ENCODE measurements around the gene CAPN3. TPM values are rescaled to one million over a fixed set of nuclear protein-coding genes. Genes with fewer than 3 reads are reported as not detected.

Gene CAPN3
- total RNA-seq, 3 donors from 2014 or later, result 12.5 to 27.1 (median 15.4) TPM

DNA sequence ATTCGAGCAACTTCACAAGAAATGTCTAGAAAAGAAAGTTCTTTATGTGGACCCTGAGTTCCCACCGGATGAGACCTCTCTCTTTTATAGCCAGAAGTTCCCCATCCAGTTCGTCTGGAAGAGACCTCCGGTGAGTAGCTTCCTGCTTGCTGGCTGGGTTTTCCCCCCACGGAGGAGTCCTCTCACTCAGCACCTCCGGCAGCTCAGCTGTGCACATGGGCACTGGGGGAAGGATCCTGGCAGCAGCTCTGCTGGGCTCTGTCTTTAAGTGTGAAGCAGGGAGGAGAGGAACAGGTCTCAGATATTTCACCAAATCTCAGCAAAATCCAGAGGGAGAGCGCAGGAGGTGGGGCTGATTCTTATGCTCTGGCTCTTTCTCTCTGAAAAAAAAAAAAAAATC, 684 bp downstream of the CAPN3 start:
- no peak for DNase-seq (ENCODE audit: low spot score in 2 of 2)
- no peak overlapping the region for H3K27ac ChIP-seq
- H3K4me1 ChIP-seq, result no peaks in the 10 kb centered on the region
- no peaks in the 10 kb centered on the region for H3K27me3 ChIP-seq
- no peak overlapping the region for H3K4me3 ChIP-seq
- no peaks in the 10 kb centered on the region for H3K36me3 ChIP-seq
- intact Hi-C loops (cut with DNase I; ENCODE audit: low total_unique reads), result no loop called here
- no peaks in the 10 kb centered on the region for H3K9me3 ChIP-seq
- TF ChIP-seq POLR2A (IDR thresholded peaks at IDR 0.05), result no peak
- no peak for TF ChIP-seq POLR2AphosphoS5 (IDR thresholded peaks at IDR 0.05)
- TF ChIP-seq, protein P1, sequence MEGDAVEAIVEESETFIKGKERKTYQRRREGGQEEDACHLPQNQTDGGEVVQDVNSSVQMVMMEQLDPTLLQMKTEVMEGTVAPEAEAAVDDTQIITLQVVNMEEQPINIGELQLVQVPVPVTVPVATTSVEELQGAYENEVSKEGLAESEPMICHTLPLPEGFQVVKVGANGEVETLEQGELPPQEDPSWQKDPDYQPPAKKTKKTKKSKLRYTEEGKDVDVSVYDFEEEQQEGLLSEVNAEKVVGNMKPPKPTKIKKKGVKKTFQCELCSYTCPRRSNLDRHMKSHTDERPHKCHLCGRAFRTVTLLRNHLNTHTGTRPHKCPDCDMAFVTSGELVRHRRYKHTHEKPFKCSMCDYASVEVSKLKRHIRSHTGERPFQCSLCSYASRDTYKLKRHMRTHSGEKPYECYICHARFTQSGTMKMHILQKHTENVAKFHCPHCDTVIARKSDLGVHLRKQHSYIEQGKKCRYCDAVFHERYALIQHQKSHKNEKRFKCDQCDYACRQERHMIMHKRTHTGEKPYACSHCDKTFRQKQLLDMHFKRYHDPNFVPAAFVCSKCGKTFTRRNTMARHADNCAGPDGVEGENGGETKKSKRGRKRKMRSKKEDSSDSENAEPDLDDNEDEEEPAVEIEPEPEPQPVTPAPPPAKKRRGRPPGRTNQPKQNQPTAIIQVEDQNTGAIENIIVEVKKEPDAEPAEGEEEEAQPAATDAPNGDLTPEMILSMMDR (IDR thresholded peaks at IDR 0.05), result no peak

DNA sequence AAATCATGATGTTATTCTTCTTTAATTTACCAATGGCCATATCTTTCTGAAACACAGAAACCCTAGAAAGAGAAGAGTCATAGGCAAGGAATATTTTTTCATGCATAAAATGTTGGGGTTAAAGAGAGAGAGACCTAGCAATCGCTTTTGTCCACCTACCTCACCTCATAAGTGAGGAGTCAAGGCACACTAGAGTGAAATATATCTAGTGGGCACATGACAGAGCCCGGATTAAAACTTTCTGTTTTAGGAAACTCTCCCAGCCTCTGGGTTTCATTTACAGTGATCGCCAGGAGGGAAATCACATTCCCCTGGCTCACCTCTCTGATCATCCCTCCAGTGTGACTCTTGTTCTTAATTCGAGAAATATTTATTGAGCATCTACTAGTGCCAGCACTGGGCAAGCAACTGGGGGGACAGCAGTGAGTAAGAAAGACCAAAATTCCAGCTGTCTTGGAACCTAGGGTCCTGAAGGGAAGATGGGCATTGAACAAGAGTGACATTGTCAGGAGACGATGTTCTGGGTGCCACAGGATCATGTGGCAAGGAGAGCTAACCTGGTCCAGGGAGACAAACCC, 1.3 kb downstream of the CAPN3 start:
- no peak overlapping the region for H3K4me3 ChIP-seq
- TF ChIP-seq, protein P1 (IDR thresholded peaks at IDR 0.05), result no peak
- no peak for TF ChIP-seq POLR2AphosphoS5 (IDR thresholded peaks at IDR 0.05)
- no peak for TF ChIP-seq POLR2A (IDR thresholded peaks at IDR 0.05)
- no peak for DNase-seq (ENCODE audit: low spot score in 2 of 2)
- H3K27ac ChIP-seq, result no peak overlapping the region
- H3K4me1 ChIP-seq, result no peaks in the 10 kb centered on the region
- H3K36me3 ChIP-seq, result no peaks in the 10 kb centered on the region
- no peaks in the 10 kb centered on the region for H3K27me3 ChIP-seq
- H3K9me3 ChIP-seq, result no peaks in the 10 kb centered on the region
- intact Hi-C loops (cut with DNase I; ENCODE audit: low total_unique reads), result no loop called here

DNA sequence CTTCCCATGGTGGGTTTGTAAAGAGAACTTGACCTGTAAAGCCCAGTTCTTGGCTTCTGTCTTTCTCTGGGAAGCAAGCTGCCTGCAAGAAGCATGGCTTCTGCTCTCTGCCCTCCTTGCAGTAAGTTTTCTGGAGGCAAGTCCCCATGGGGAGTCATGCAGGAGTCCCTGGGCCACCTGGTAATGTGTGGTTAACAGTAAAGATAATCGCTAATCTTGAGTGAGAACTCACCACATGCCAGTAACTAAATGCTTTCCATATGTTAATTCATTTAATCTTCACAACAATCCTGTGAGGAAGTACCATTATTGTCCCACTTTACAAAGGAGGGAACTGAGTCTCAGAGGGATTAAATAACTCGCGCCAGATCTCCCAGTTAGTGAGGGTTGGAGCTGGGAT, 4.2 kb downstream of the CAPN3 start:
- Histone ChIP-seq H3K27ac (no peak overlapping the region), H3K4me1 (no peaks in the 10 kb centered on the region), H3K36me3 (no peaks in the 10 kb centered on the region), H3K4me3 (no peak overlapping the region), H3K9me3 (no peaks in the 10 kb centered on the region), H3K27me3 (no peaks in the 10 kb centered on the region)
- intact Hi-C loops (cut with DNase I; ENCODE audit: low total_unique reads), result no loop called here
- DNase-seq (ENCODE audit: low spot score in 2 of 2), result no peak
- TF ChIP-seq POLR2AphosphoS5 (IDR thresholded peaks at IDR 0.05) (no peak), POLR2A (IDR thresholded peaks at IDR 0.05) (no peak)
- TF ChIP-seq, protein P1 (IDR thresholded peaks at IDR 0.05), result no peak

DNA sequence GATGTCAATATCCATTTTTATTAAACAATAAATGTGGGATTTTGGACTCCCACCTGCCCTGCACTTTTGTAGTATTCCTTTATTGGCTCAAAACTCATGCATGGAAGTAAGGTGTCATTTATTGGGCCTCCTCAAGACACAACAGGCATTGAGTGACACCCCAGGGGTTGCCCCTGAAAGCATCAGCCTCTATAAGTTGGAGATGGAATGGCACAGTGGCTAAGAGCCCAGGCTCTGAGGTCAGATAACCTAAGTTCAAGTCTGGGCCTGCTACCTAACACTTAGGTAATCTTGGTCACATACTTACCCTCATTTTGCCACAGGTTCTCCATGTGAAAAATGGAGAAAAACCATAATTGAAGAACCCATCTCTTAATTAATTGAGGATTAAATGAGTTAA, 4.6 kb downstream of the CAPN3 start:
- TF ChIP-seq POLR2A (IDR thresholded peaks at IDR 0.05) (no peak), POLR2AphosphoS5 (IDR thresholded peaks at IDR 0.05) (no peak)
- TF ChIP-seq, protein P1 (IDR thresholded peaks at IDR 0.05), result no peak
- no peak overlapping the region for H3K4me3 ChIP-seq
- H3K9me3 ChIP-seq, result no peaks in the 10 kb centered on the region
- H3K27me3 ChIP-seq, result no peaks in the 10 kb centered on the region
- intact Hi-C loops (cut with DNase I; ENCODE audit: low total_unique reads), result no loop called here
- no peak overlapping the region for H3K27ac ChIP-seq
- H3K36me3 ChIP-seq, result no peaks in the 10 kb centered on the region
- no peak for DNase-seq (ENCODE audit: low spot score in 2 of 2)
- H3K4me1 ChIP-seq, result no peaks in the 10 kb centered on the region

DNA sequence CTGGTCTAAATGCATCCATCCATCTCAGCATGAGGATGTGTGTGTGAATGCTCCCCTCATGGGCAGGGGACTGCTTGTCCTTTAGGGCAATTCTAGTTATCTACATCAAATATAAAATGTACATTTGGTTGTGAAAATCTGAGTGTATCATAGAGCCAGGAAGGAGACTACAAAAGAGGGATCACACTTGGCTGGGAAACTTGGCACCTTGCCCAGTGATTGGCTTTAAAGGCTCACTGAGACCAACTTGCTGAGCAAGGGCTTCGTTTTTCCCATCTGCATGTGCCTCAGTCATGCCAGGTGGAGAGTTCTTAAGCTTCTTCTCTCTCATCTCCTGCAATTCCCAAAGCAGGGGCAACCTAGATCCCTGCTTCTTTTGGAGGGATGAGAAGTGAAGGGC, 5.2 kb downstream of the CAPN3 start:
- no peak for DNase-seq (ENCODE audit: low spot score in 2 of 2)
- intact Hi-C loops (cut with DNase I; ENCODE audit: low total_unique reads), result no loop called here

More for the DNA sequence above, 5.2 kb downstream of the CAPN3 start:
- Histone ChIP-seq H3K9me3 (no peaks in the 10 kb centered on the region), H3K36me3 (no peaks in the 10 kb centered on the region), H3K27me3 (no peaks in the 10 kb centered on the region), H3K4me3 (no peak overlapping the region), H3K4me1 (no peaks in the 10 kb centered on the region), H3K27ac (no peak overlapping the region)
- TF ChIP-seq, protein P1 (IDR thresholded peaks at IDR 0.05), result no peak
- TF ChIP-seq POLR2AphosphoS5 (IDR thresholded peaks at IDR 0.05) (no peak), POLR2A (IDR thresholded peaks at IDR 0.05) (no peak)

Measured in breast epithelium (tissue), 4 donors.